ENCODE data around the gene OR2A14. TPM values are rescaled to one million over a fixed set of nuclear protein-coding genes. Genes with fewer than 3 reads are reported as not detected.

OR2A14 gene
- total RNA-seq, 1 donor from 2014 or later, result not detected

DNA sequence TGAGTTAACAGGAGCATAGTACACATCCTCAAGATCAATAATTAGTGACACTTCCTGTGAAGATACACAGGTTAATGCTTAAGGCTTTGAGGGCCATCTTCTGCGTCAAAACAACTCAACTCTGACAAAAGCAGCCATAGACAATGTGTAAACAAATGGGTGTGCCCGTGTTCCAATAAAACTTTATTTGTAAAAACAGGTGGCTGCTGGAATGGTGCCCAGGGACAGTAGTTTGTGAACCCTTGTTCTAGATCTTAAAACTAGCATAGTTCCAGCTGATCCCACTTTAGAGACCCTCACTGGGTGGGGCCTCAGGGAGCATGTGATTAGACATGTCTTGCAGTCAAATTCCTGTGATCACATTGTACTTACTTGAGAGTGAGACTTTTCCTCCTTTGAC is 7.8 kb downstream of the OR2A14 start:
- Mint-ChIP-seq H3K4me3 (ENCODE audit: unreplicated experiment) (no peak overlapping the region), H3K27ac (ENCODE audit: unreplicated experiment) (no peak overlapping the region), H3K36me3 (ENCODE audit: low read depth, unreplicated experiment) (no peaks in the 10 kb centered on the region), H3K9me3 (ENCODE audit: unreplicated experiment) (no peaks in the 10 kb centered on the region), H3K27me3 (ENCODE audit: unreplicated experiment) (no peaks in the 10 kb centered on the region), H3K4me1 (ENCODE audit: unreplicated experiment) (no peaks in the 10 kb centered on the region)
- TF ChIP-seq, protein P1, sequence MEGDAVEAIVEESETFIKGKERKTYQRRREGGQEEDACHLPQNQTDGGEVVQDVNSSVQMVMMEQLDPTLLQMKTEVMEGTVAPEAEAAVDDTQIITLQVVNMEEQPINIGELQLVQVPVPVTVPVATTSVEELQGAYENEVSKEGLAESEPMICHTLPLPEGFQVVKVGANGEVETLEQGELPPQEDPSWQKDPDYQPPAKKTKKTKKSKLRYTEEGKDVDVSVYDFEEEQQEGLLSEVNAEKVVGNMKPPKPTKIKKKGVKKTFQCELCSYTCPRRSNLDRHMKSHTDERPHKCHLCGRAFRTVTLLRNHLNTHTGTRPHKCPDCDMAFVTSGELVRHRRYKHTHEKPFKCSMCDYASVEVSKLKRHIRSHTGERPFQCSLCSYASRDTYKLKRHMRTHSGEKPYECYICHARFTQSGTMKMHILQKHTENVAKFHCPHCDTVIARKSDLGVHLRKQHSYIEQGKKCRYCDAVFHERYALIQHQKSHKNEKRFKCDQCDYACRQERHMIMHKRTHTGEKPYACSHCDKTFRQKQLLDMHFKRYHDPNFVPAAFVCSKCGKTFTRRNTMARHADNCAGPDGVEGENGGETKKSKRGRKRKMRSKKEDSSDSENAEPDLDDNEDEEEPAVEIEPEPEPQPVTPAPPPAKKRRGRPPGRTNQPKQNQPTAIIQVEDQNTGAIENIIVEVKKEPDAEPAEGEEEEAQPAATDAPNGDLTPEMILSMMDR (IDR thresholded peaks at IDR 0.05; ENCODE audit: unreplicated experiment), result no peak
- no peak for DNase-seq (ENCODE audit: low spot score)

DNA sequence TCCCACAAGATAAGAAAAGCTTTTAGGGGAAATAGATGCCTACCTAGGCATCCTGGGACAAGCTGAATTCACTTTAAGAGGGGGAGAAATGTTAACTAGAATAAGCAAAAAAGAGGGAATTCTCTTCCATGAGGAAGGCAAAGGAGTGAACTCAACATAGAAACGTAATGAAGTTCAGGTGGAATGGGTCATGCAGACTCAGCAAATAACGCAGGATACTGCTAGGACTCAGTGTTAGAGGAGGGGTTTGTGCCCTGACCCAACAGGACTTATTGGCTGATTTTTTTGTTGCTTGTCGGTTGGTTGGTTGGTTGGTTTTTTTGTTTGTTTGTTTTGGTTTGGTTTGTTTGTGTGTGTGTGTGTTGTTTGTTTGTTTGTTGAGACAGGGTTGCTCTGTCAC is 9.3 kb downstream of the OR2A14 start:
- H3K27me3 Mint-ChIP-seq (ENCODE audit: unreplicated experiment), result no peaks in the 10 kb centered on the region

DNA sequence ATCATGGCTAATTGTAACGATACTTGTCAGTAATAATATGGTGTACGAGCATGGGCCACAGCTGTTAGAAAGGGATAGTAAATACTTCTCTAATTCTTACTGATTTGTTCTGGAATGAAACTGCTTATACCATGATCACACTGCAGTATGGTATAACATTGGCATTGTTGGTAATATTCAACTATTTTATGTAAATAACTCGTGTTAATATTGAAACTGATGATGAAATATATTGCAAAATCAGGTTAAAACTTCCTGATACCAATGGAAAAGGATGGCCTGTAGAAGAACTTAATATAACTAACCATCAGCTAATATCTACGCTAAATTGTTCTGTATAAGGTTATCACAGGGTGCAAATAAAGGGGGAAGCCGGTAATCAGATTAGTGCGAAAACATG is 10.3 kb downstream of the OR2A14 start:
- Mint-ChIP-seq H3K27ac (ENCODE audit: unreplicated experiment) (no peak overlapping the region), H3K9me3 (ENCODE audit: unreplicated experiment) (no peaks in the 10 kb centered on the region), H3K4me3 (ENCODE audit: unreplicated experiment) (no peak overlapping the region), H3K27me3 (ENCODE audit: unreplicated experiment) (no peaks in the 10 kb centered on the region), H3K36me3 (ENCODE audit: low read depth, unreplicated experiment) (no peaks in the 10 kb centered on the region), H3K4me1 (ENCODE audit: unreplicated experiment) (no peaks in the 10 kb centered on the region)
- TF ChIP-seq, protein P1 (IDR thresholded peaks at IDR 0.05; ENCODE audit: unreplicated experiment), result no peak
- DNase-seq (ENCODE audit: low spot score), result no peak

More for the DNA sequence above, 9.3 kb downstream of the OR2A14 start:
- no peaks in the 10 kb centered on the region for H3K4me1 Mint-ChIP-seq (ENCODE audit: unreplicated experiment)
- no peak for DNase-seq (ENCODE audit: low spot score)
- no peak overlapping the region for H3K27ac Mint-ChIP-seq (ENCODE audit: unreplicated experiment)
- no peaks in the 10 kb centered on the region for H3K36me3 Mint-ChIP-seq (ENCODE audit: low read depth, unreplicated experiment)
- no peak overlapping the region for H3K4me3 Mint-ChIP-seq (ENCODE audit: unreplicated experiment)
- no peaks in the 10 kb centered on the region for H3K9me3 Mint-ChIP-seq (ENCODE audit: unreplicated experiment)
- TF ChIP-seq, protein P1 (IDR thresholded peaks at IDR 0.05; ENCODE audit: unreplicated experiment), result no peak

DNA sequence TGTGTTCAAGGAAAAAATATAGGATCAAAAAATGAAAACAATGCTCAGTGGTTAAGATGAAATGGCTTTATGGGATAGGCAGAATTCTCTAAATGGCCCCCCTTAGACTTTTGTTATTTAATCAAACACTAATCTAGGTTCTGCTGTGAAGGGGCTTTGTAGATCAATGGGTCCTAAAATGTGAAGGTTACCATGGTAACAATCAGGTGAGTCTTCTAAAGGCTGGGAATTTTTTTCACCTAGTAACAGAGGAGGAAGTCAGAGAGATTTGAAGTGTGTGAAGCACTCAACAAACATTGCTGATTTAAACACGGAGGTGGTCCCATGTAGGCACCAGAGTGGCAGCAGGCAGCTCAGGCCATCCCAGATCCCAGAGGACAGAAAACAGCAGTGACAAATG is 11.1 kb downstream of the OR2A14 start:
- no peaks in the 10 kb centered on the region for H3K36me3 Mint-ChIP-seq (ENCODE audit: low read depth, unreplicated experiment)
- TF ChIP-seq, protein P1 (IDR thresholded peaks at IDR 0.05; ENCODE audit: unreplicated experiment), result no peak
- no peaks in the 10 kb centered on the region for H3K9me3 Mint-ChIP-seq (ENCODE audit: unreplicated experiment)
- H3K4me1 Mint-ChIP-seq (ENCODE audit: unreplicated experiment), result no peaks in the 10 kb centered on the region
- no peak overlapping the region for H3K27ac Mint-ChIP-seq (ENCODE audit: unreplicated experiment)
- no peak overlapping the region for H3K4me3 Mint-ChIP-seq (ENCODE audit: unreplicated experiment)
- no peaks in the 10 kb centered on the region for H3K27me3 Mint-ChIP-seq (ENCODE audit: unreplicated experiment)
- no peak for DNase-seq (ENCODE audit: low spot score)

GRCh38 chr7:144137501-144137900 is 14.5 kb downstream of the OR2A14 start:
- H3K9me3 Mint-ChIP-seq (ENCODE audit: unreplicated experiment), result no peaks in the 10 kb centered on the region
- TF ChIP-seq, protein P1 (IDR thresholded peaks at IDR 0.05; ENCODE audit: unreplicated experiment), result no peak
- H3K27me3 Mint-ChIP-seq (ENCODE audit: unreplicated experiment), result no peaks in the 10 kb centered on the region
- H3K4me1 Mint-ChIP-seq (ENCODE audit: unreplicated experiment), result no peaks in the 10 kb centered on the region
- H3K36me3 Mint-ChIP-seq (ENCODE audit: low read depth, unreplicated experiment), result no peaks in the 10 kb centered on the region
- H3K4me3 Mint-ChIP-seq (ENCODE audit: unreplicated experiment), result no peak overlapping the region
- no peak for DNase-seq (ENCODE audit: low spot score)
- no peak overlapping the region for H3K27ac Mint-ChIP-seq (ENCODE audit: unreplicated experiment)
